GM19395 (cell line): Measurements from ENCODE around the gene ZIK1.

Source experiments
- ATAC-seq: cut with Tn5 transposase; IDR thresholded peaks from one replicate; pipeline ENCODE4 v1.9.1; 2021; ENCODE audit warnings: mild to moderate bottlenecking, moderate library complexity; ENCODE audit not compliant: unreplicated experiment

Gene ZIK1

DNA sequence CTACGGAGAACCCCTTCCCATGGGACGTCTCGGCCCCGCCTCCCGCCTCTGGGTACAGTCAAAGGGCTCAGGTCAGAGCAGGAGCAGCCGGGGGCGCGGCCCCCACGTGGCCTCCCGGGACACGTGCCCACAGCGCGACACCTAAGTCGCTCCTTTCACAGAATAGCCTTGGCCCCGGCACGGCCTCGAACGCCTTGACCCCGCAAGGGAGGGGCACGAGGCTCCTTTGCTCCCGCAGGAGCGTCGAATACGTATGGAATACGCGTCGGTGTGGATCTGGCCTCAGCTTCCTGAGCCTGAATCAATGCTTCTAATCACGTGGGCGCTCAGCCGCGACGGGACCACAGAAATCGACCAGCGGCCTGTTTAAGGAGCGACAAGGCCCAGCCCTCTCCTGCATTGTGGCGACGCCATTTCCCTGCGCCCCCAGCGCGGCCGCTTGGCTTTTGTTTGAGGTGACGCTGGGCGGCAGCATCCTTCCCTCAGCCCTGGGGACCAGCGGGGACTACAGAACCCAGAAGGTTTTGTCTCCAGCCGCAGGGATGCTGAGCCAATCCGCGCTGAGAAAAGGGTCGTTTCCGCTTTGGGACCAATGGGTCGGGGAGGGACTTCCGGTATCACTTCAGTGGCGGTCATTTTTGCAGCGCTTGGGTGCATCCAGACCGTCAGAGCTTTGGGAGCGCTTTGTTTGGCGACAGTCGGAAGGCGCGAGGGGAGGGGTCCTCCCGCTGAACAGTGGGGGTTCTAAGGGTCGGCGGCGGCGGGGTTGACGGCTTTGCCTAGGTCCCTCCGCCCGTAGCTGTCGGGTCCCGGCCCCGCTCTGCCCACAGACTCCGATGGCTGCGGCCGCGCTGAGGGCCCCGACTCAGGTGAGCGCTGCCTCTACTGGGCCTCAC, at the start of gene ZIK1:
ZIK1 (plus strand) TSS at position 625 of the 896 bp plus-strand sequence; CDS start at position 837, 212 bp downstream.
- peak; percentile 83 for ATAC-seq

- ATAC-seq = no peak
Observed at GRCh38 chr19:57537953-57538547, 45.9 kb upstream of the ZIK1 start.

DNA sequence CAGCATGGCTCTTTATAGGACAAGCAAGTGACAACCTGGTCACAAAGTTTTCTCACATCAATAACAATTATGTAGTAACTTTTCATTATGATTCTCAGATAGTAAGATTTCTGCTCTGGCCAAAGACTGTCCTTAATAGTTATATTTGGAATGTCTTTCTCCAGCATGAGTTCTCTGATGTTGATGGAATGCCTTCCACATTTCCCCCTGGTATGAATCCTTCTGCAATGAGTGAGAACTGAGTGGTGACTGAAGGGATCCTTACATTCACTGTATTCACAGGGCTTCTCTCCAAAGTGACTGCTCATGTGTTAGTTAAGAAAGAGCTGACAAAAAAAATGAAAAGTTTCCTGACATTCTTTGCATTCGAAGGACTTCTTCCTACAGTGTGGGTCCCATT, 37.4 kb upstream of the ZIK1 start:
- ATAC-seq = no peak

DNA sequence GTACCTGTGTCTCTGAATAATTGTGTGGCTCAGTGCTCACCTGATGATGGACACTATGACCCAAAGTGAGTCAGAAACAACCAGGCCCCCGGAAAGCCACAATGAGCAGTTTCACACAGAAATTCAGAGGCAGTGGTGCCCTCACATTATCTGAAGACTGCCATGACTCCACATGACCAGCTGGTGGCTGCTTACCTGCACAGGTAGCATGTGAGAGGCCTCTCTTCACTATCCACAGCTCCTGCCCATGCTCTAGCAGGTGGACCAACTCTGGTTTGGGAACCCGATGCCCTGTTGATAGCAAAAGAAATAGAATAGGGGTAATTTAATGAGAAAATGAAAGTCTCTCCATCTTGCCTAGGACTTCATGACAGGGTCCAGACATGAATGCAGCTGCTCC, 31.5 kb upstream of the ZIK1 start:
- no peak for ATAC-seq

GRCh38 chr19:57557659-57558058, 26.3 kb upstream of the ZIK1 start:
- ATAC-seq = no peak

DNA sequence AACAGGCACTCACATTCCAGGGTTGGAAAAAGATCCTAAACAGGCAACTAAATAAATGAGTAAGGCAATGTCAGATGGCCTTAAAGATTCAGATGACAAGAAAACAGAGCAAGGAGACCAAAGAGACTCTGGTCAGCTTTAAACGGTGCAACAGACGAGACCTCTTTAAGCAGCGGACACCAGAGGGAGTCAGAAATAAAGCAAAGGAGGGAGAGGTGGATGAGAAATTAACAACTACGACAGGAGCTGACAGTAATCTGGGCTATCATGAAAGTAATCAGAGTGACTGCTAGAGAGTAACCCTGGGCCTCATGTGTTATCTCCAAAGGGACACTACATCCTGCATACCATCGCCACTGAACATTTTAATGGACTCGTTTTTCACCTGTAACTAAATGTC, 25.4 kb upstream of the ZIK1 start:
- no peak for ATAC-seq

DNA sequence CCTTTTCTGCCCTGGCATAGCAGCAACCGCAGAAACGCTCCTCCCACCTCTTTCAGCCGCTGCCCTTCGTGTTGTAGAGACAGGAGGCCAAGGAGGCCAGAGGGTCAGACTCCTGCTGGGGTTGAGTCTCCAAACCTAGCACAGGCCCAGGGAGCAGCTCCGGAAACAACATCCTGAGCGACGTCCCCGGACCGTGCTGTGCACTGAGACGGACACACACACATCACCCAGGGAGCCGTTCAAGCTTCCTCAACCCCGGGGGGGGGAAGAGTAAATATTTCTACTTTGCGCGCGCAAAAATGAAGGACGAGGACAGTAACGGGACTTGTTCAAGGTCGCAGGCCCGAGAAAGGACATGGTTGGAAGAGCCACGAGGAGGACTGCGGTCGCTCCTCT, 24.9 kb upstream of the ZIK1 start:
- ATAC-seq = peak; percentile 41

GRCh38 chr19:57559404-57560025, 24.4 kb upstream of the ZIK1 start, which contains the start of gene ZNF550:
Gene ZNF550, minus strand, starts transcription at chr19:57559863. Its CDS starts 181 bp downstream, at chr19:57559682.
- peak; percentile 94 for ATAC-seq

DNA sequence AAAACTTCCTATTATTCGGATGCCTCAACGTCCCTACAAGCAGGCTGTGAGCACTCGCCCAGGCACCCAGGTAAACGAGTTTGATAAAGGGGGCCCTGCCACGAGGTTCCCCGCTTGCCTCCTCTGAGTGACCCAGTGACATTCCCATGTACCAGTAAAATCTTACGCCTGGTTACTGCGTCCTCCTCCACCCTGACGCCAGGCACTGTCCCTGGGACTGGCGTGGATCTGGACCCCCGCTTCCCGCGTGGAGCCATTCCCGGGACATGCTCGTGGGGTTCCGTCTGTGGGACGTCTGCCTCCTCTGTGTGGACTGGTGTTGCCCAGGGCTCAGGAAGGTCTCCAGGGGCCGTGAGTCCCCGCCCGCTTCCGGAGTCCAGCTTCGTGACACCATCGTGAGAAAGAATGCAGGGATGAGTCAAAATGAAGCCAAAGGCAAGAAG, 23.9 kb upstream of the ZIK1 start:
- no peak for ATAC-seq

DNA sequence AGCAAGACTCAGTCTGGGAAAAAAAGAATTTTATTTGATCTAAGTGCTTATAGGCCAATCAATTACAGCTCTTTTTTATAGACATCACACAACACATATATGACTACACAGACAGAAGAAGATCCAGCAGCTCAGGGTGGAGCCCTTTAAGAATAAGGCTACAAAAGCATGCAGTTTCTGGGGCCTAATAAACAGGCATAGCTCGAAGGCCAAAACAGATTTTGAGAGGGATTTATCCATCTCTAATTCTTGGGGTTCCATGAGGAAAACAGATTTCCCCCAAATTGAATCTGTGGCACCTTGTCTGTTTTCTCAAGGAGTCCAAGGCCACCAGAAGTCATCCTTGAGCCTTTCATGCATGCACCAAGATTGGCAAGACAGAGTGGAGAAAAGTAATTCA, 20.4 kb upstream of the ZIK1 start:
- no peak for ATAC-seq

DNA sequence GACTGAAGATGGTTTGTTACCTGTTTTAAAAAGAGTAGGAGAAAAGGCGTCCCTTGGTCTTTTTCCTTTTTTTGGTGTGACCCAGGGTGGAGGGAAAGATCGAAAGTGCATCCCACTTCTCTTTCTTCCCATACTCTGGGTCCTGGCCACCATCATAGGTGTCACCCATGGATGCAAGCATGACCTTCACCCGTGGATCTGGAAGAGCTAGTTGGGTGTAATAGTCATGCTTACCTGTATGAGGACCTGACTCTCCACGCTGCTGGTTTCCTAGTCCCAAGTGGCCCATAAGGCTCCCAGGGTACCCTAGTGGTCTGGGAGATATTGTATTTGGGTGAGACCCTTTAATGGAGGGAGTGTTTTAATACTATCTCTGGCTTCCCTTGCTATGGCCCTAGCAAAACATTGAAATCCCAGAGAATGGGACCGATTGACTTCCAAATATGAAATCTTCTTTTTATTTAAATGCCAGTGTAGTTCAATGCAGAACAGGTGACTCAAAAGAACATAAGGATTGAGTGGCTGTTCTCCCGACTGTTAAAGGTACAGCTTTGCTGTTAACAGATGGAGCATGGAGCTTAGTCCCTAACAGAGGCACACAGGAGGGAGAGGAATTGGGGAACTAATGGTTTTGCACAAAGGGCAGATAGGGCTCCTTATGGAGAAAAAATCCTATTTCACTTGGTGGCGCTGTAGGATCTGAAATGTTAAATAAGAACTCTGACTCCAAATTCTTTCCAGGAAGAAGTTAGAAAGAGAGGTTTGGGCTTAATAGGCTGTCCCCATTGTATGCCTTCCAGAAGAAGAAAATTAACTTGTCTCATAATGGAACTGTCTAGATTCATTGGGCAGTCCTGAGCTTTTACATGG, 17.3 kb upstream of the ZIK1 start:
- ATAC-seq = no peak

GRCh38 chr19:57570707-57571106, 13.2 kb upstream of the ZIK1 start:
- ATAC-seq = no peak

DNA sequence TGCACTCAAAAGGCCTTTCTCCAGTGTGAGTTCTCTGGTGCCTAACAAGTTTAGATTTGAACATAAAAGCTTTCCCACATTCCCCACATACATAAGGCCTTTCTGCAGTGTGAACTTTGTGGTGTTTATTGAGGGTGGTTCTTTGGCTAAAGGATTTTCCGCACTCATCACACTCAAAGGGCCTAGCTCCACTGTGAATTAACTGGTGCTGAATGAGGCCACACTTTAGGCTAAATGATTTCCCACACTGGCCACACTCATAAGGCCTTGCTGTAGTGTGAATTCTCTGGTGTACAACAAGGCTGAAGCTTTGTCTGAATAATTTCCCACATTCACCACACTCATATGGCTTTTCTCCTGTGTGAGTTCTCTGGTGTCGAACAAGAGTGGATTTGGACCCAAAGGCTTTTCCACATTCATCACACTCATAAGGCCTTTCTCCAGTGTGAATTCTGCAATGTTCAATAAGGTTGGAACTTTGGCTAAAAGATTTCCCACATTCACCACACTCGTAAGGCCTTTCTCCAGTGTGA, 11.5 kb upstream of the ZIK1 start:
- ATAC-seq = no peak

GRCh38 chr19:57576661-57577060, 7.3 kb upstream of the ZIK1 start:
- no peak for ATAC-seq

- ATAC-seq = peak; percentile 96
Observed at GRCh38 chr19:57578487-57579205, 5.3 kb upstream of the ZIK1 start, which contains the start of gene ZNF416. Gene ZNF416, minus strand, starts transcription at chr19:57578911. Its CDS starts 207 bp downstream, at chr19:57578704.

GRCh38 chr19:57583104-57583520, 833 bp upstream of the ZIK1 start:
- ATAC-seq = no peak

DNA sequence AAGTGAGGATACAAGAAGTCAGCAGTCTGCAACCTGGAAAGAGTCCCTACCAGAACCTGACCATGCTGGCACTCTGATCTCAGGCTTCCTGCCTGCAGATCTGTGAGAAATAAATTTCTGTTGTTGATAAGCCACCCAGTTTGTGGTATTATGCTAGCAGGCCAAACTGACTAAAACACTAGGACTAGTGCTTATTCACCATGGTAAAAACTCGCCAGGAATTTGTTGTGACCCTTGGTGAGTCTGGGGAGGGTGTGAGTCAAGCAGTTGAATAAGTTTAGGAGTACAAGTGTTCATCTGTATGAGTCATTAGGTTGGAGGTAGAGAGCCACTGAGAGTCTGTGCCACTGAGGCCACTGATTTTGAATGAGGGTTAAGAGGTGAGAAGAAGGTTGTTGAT, 3.6 kb downstream of the ZIK1 start:
- no peak for ATAC-seq

DNA sequence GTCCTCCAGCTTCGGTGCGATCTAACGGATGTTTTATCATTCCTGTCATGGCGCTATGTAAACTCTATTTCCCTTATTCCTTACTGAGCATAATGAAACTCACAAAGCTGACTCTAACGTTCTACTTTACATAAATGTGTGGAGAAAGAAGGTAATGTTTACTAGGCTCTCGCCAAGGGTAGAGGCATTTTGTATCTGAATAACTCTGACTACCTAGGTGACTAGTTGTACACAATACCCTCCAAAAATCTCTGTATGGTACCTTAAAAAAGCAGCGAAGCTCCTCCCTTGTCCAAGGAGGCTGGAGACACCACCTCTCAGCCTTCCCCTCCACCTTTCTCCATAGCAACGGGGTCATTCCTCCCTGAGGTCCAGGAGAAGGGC, 15.4 kb downstream of the ZIK1 start:
- peak; percentile 31 for ATAC-seq

DNA sequence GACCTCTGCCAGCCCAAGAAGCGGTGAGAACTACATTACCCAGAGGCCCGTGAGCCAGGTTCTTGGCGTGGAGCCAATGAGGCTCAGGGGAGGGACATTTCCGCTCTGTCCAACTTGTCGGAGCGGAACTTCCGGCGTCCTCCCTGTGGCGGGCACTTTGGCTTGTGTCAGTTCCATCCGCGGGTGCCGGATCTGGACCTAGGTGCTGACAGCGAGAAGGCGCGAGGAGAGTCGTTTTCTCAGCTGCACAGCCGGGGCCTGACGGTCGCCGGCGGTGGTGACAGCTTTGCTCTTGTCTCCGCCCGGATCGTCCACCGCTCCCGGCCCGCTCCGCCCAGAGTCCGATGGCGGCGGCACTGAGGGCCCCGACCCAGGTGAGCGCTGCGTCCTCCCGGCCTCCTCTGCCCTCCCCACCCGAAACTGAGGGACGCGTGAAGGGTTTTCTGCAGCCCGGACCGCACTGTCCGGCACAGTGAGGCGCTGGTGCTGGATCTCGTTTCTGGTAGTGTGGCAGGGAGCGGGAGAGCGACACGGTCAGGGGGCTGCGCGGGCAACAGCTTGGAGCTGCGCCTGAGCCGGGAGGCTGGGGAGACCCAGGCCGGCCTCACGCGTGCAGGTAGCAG, 15.9 kb downstream of the ZIK1 start, which contains the start of gene ZNF530:
ZNF530 (plus strand) TSS at position 125 of the 623 bp plus-strand sequence. CDS start 4,461 bp downstream, outside the sequence.
- ATAC-seq = peak; percentile 98
